Kidney epithelial cell (primary cell): Measurements from ENCODE around the gene PTPRB. TPM values are rescaled to one million over a fixed set of nuclear protein-coding genes. Genes with fewer than 3 reads are reported as not detected.

Experiments
- DNase-seq: peaks from one replicate; pipeline ENCODE4 v3.0.0-alpha.2; 2010; ENCODE audit warnings: low read depth
- H3K27me3 ChIP-seq: 2 replicates; pipeline ENCODE4 v1.6.0; 2011; ENCODE audit warnings: low read length; ENCODE audit not compliant: control insufficient read depth, insufficient read depth
- H3K36me3 ChIP-seq: 2 replicates; pipeline ENCODE4 v1.5.1; 2011; ENCODE audit warnings: low read length; ENCODE audit not compliant: control insufficient read depth, insufficient read depth
- H3K4me3 ChIP-seq: 2 replicates; pipeline ENCODE4 v1.5.1; 2011; ENCODE audit warnings: low read depth, mild to moderate bottlenecking, control low read depth, low read length
- total RNA-seq: library from RNA; depleted of rRNA; stranded (reverse); fragments of >200 nt; gene quantifications from 2 replicates; pipeline ENCODE4 v1.2.3, GENCODE V29; 2015
- TF ChIP-seq, protein P1 (sequence below): IDR thresholded peaks from 2 replicates; pipeline ENCODE4 v1.5.1; 2011; ENCODE audit warnings: mild to moderate bottlenecking, moderate library complexity, low read length, control low read depth, inconsistent platforms; ENCODE audit not compliant: insufficient read depth, poor library complexity, severe bottlenecking

The PTPRB gene
- total RNA-seq, 1 donor from 2014 or later = 4.5 TPM

DNA sequence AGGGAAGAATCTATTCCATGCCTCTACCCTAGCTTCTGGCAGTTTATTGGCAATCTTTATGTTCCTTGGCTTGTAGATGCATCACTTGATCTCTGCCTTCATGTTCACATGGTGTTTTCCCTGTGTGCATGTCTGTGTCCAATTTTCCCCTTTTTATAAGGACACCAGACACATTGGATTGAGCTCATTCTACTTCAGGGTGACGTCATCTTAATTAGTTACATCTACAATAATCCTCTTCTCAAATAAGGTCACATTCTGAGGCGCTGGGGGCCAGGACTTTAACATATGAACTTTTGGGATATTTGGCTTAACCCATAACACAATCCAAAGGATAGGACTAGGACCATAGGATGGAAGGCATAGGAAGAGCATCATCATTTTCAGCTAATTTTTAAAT lies 169.8 kb downstream of the PTPRB start:
- H3K4me3 ChIP-seq = no peak overlapping the region
- no peak for DNase-seq
- H3K36me3 ChIP-seq = no peaks in the 10 kb centered on the region
- TF ChIP-seq, protein P1, sequence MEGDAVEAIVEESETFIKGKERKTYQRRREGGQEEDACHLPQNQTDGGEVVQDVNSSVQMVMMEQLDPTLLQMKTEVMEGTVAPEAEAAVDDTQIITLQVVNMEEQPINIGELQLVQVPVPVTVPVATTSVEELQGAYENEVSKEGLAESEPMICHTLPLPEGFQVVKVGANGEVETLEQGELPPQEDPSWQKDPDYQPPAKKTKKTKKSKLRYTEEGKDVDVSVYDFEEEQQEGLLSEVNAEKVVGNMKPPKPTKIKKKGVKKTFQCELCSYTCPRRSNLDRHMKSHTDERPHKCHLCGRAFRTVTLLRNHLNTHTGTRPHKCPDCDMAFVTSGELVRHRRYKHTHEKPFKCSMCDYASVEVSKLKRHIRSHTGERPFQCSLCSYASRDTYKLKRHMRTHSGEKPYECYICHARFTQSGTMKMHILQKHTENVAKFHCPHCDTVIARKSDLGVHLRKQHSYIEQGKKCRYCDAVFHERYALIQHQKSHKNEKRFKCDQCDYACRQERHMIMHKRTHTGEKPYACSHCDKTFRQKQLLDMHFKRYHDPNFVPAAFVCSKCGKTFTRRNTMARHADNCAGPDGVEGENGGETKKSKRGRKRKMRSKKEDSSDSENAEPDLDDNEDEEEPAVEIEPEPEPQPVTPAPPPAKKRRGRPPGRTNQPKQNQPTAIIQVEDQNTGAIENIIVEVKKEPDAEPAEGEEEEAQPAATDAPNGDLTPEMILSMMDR = no peak
- no peaks in the 10 kb centered on the region for H3K27me3 ChIP-seq

DNA sequence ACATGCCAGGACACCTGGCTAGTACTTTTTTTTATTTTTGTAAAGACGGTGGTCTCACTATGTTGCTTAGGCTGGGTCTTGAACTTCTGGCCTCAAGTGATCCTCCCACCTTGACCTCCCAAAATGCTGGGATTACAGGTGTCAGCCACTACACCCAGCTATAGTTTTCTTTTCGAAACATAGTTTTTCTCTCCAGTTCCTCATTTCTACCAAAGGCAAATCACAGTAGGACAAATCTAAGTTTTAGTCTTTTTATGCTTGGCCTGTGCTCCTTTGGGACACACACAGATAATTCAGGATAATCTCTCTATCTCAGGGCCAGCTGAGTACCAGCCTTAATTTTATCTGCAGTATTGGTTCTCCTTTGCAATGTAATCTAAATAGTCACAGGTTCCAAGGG lies 170.5 kb downstream of the PTPRB start:
- no peak for DNase-seq
- H3K27me3 ChIP-seq = no peaks in the 10 kb centered on the region
- TF ChIP-seq, protein P1 = no peak
- H3K4me3 ChIP-seq = no peak overlapping the region
- H3K36me3 ChIP-seq = no peaks in the 10 kb centered on the region
